ENCODE data around the gene SYK.

The SYK gene

GRCh38 chr9:90933468-90933867 lies 131.8 kb downstream of the SYK start:
- Histone ChIP-seq H3K27ac (ENCODE audit: low read depth, low read length) (no peak overlapping the region), H3K4me3 (ENCODE audit: low read length) (no peak overlapping the region), H3K9ac (ENCODE audit: low read length) (no peak overlapping the region), H3K4me1 (ENCODE audit: control insufficient read depth, insufficient read depth, low read length) (no peaks in the 10 kb centered on the region), H3K27me3 (ENCODE audit: control insufficient read depth, insufficient read depth, low read length) (no peaks in the 10 kb centered on the region), H3K36me3 (ENCODE audit: control insufficient read depth, insufficient read depth, low read length) (no peaks in the 10 kb centered on the region)

- Histone ChIP-seq H3K36me3 (ENCODE audit: control insufficient read depth, insufficient read depth, low read length) (no peaks in the 10 kb centered on the region), H3K27me3 (ENCODE audit: control insufficient read depth, insufficient read depth, low read length) (no peaks in the 10 kb centered on the region), H3K4me3 (ENCODE audit: low read length) (no peak overlapping the region), H3K27ac (ENCODE audit: low read depth, low read length) (no peak overlapping the region), H3K9ac (ENCODE audit: low read length) (no peak overlapping the region), H3K4me1 (ENCODE audit: control insufficient read depth, insufficient read depth, low read length) (no peaks in the 10 kb centered on the region)
Measured at GRCh38 chr9:90939351-90939750, 137.7 kb downstream of the SYK start.

- Histone ChIP-seq H3K4me1 (ENCODE audit: control insufficient read depth, insufficient read depth, low read length) (no peaks in the 10 kb centered on the region), H3K27ac (ENCODE audit: low read depth, low read length) (no peak overlapping the region), H3K27me3 (ENCODE audit: control insufficient read depth, insufficient read depth, low read length) (no peaks in the 10 kb centered on the region), H3K4me3 (ENCODE audit: low read length) (no peak overlapping the region), H3K9ac (ENCODE audit: low read length) (no peak overlapping the region), H3K36me3 (ENCODE audit: control insufficient read depth, insufficient read depth, low read length) (no peaks in the 10 kb centered on the region)
Measured at GRCh38 chr9:90940280-90940679, 138.7 kb downstream of the SYK start.

GRCh38 chr9:90941661-90942060 lies 140.0 kb downstream of the SYK start:
- Histone ChIP-seq H3K27me3 (ENCODE audit: control insufficient read depth, insufficient read depth, low read length) (no peaks in the 10 kb centered on the region), H3K9ac (ENCODE audit: low read length) (no peak overlapping the region), H3K4me3 (ENCODE audit: low read length) (no peak overlapping the region), H3K4me1 (ENCODE audit: control insufficient read depth, insufficient read depth, low read length) (no peaks in the 10 kb centered on the region), H3K27ac (ENCODE audit: low read depth, low read length) (no peak overlapping the region), H3K36me3 (ENCODE audit: control insufficient read depth, insufficient read depth, low read length) (no peaks in the 10 kb centered on the region)

- H3K36me3 ChIP-seq (ENCODE audit: control insufficient read depth, insufficient read depth, low read length) = no peaks in the 10 kb centered on the region
- H3K27ac ChIP-seq (ENCODE audit: low read depth, low read length) = no peak overlapping the region
- no peaks in the 10 kb centered on the region for H3K27me3 ChIP-seq (ENCODE audit: control insufficient read depth, insufficient read depth, low read length)
- H3K4me1 ChIP-seq (ENCODE audit: control insufficient read depth, insufficient read depth, low read length) = no peaks in the 10 kb centered on the region
- no peak overlapping the region for H3K4me3 ChIP-seq (ENCODE audit: low read length)
- H3K9ac ChIP-seq (ENCODE audit: low read length) = no peak overlapping the region
Measured at GRCh38 chr9:90942555-90942954, 140.9 kb downstream of the SYK start.

GRCh38 chr9:90943341-90943740 lies 141.7 kb downstream of the SYK start:
- no peak overlapping the region for H3K9ac ChIP-seq (ENCODE audit: low read length)
- no peaks in the 10 kb centered on the region for H3K4me1 ChIP-seq (ENCODE audit: control insufficient read depth, insufficient read depth, low read length)
- no peak overlapping the region for H3K27ac ChIP-seq (ENCODE audit: low read depth, low read length)
- no peak overlapping the region for H3K4me3 ChIP-seq (ENCODE audit: low read length)
- H3K27me3 ChIP-seq (ENCODE audit: control insufficient read depth, insufficient read depth, low read length) = no peaks in the 10 kb centered on the region
- no peaks in the 10 kb centered on the region for H3K36me3 ChIP-seq (ENCODE audit: control insufficient read depth, insufficient read depth, low read length)

GRCh38 chr9:90945336-90945735 lies 143.7 kb downstream of the SYK start:
- Histone ChIP-seq H3K27ac (ENCODE audit: low read depth, low read length) (no peak overlapping the region), H3K9ac (ENCODE audit: low read length) (no peak overlapping the region), H3K36me3 (ENCODE audit: control insufficient read depth, insufficient read depth, low read length) (no peaks in the 10 kb centered on the region), H3K4me3 (ENCODE audit: low read length) (no peak overlapping the region), H3K4me1 (ENCODE audit: control insufficient read depth, insufficient read depth, low read length) (no peaks in the 10 kb centered on the region), H3K27me3 (ENCODE audit: control insufficient read depth, insufficient read depth, low read length) (no peaks in the 10 kb centered on the region)

- no peak overlapping the region for H3K9ac ChIP-seq (ENCODE audit: low read length)
- H3K4me3 ChIP-seq (ENCODE audit: low read length) = no peak overlapping the region
- H3K27ac ChIP-seq (ENCODE audit: low read depth, low read length) = no peak overlapping the region
- H3K27me3 ChIP-seq (ENCODE audit: control insufficient read depth, insufficient read depth, low read length) = no peaks in the 10 kb centered on the region
- no peaks in the 10 kb centered on the region for H3K36me3 ChIP-seq (ENCODE audit: control insufficient read depth, insufficient read depth, low read length)
- no peaks in the 10 kb centered on the region for H3K4me1 ChIP-seq (ENCODE audit: control insufficient read depth, insufficient read depth, low read length)
Measured at GRCh38 chr9:90946982-90947381, 145.4 kb downstream of the SYK start.

Data from rectal smooth muscle tissue (tissue), 1 donor.